Measurements from ENCODE around the gene BICD1.

The BICD1 gene

DNA sequence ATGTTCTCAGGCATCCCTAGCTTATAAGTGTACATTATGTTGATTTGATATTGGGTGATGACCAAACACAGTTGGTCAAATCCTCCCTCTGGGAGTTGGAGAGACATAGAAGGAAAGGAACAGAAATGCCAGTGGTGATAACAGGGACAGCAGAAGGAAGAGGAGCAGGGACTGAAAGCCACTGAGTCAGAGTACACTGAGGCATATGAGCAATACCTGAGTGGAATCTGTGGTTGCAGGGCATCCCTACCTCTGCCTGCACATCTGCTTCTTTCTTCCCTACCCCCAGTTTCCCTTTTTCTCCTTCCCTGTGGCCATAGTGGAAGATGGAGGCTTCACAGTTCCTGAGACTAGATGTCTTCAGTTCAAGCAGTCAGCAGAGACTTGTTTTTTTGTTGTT is 44.9 kb downstream of the BICD1 start:
- TF ChIP-seq, protein P1, sequence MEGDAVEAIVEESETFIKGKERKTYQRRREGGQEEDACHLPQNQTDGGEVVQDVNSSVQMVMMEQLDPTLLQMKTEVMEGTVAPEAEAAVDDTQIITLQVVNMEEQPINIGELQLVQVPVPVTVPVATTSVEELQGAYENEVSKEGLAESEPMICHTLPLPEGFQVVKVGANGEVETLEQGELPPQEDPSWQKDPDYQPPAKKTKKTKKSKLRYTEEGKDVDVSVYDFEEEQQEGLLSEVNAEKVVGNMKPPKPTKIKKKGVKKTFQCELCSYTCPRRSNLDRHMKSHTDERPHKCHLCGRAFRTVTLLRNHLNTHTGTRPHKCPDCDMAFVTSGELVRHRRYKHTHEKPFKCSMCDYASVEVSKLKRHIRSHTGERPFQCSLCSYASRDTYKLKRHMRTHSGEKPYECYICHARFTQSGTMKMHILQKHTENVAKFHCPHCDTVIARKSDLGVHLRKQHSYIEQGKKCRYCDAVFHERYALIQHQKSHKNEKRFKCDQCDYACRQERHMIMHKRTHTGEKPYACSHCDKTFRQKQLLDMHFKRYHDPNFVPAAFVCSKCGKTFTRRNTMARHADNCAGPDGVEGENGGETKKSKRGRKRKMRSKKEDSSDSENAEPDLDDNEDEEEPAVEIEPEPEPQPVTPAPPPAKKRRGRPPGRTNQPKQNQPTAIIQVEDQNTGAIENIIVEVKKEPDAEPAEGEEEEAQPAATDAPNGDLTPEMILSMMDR (IDR thresholded peaks at IDR 0.05; ENCODE audit: extremely low read depth, insufficient read depth, missing control alignments) = no peak
- in situ Hi-C loops (cut with MboI; ENCODE audit: low pct_unique_long_range_greater_than_20kb, low sequenced_read_pairs, unreplicated experiment) = no loop called here
- DNase-seq (ENCODE audit: low spot score) = no peak

DNA sequence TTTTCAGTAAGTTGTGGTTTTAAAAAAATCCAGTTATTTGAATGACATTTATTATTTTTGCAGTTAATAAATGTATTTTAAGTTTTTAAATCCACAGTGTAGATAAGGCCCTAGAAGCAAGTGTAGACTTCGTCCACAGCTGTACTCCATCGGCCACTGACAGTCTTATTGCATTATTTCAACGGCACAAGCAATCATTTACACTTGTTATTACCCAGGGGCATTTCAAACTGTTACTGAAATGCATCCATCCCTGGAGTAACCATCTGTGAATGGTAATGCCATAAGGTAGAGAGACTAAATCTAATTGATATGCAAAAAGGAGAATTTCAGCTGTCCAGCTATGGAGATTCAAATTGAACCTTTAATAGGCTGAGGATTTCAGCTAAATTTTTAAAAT is 48.4 kb downstream of the BICD1 start:
- no peak for DNase-seq (ENCODE audit: low spot score)
- in situ Hi-C loops (cut with MboI; ENCODE audit: low pct_unique_long_range_greater_than_20kb, low sequenced_read_pairs, unreplicated experiment) = no loop called here
- TF ChIP-seq, protein P1 (IDR thresholded peaks at IDR 0.05; ENCODE audit: extremely low read depth, insufficient read depth, missing control alignments) = no peak

DNA sequence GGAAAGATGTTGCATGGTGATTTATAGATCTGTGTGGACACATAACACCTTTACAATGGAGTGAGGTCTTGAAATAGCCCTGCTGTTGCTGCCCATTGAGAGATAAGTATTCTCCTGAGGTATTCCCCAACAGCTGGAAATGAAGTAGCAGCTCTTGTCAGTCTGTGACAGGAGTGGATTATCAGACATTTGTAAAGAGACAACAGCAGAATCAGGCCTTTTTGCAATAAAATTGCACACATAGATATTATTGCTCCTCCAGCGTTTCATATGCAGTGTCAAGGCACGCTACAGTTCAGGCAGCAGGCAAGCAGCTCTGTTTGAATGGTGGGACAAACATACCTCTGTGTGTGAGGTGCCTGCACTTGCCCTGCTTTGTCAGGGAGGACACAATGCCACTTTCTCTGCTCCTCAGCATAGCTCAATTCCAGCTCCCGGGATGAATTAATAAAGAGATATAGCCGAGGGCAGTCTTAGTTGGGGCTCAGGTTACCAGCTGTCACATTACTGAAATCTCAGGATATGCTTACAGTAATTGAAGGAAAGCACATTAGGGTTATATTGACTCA is 49.4 kb downstream of the BICD1 start:
- no peak for DNase-seq (ENCODE audit: low spot score)
- TF ChIP-seq, protein P1 (IDR thresholded peaks at IDR 0.05; ENCODE audit: extremely low read depth, insufficient read depth, missing control alignments) = no peak
- in situ Hi-C loops (cut with MboI; ENCODE audit: low pct_unique_long_range_greater_than_20kb, low sequenced_read_pairs, unreplicated experiment) = no loop called here

DNA sequence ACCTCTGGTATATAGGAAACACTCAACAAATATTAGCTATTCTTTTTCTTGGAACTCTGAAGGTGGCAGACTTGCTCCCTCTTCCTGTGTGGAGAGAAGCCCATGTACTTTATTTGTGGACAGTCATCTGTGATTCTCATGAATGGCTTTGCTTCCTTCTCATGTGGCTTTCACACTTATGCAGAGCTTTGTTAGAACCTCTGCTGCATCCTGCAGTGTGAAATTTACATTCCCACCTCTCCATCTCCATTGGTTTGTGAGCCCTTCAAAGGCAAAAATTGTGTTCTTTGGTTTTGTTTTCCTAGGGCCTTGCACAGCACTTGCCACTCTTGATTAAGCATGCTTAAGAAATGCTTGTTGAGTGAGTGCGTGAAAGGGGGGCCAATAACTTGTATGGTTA is 51.9 kb downstream of the BICD1 start:
- DNase-seq (ENCODE audit: low spot score) = no peak
- TF ChIP-seq, protein P1 (IDR thresholded peaks at IDR 0.05; ENCODE audit: extremely low read depth, insufficient read depth, missing control alignments) = no peak
- in situ Hi-C loops (cut with MboI; ENCODE audit: low pct_unique_long_range_greater_than_20kb, low sequenced_read_pairs, unreplicated experiment) = no loop called here

DNA sequence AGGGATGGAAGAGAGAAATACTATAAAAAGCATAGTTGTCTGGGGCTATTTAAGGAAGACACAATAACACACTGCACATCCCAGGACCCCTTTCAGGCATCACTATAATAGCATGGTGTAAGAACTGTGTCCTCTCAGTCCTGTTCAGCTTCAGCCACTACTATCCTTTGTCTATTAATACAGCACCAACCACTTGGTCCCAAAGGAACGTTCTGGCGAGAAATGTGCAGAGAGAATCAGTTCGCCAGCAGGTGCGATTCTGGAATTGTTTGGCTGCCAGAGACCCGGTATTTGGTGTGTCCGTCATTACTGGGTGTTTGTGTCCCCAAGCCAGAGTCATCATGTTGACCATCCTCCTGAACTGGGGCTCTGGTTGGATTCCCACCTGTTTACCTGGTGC is 52.7 kb downstream of the BICD1 start:
- no peak for DNase-seq (ENCODE audit: low spot score)
- TF ChIP-seq, protein P1 (IDR thresholded peaks at IDR 0.05; ENCODE audit: extremely low read depth, insufficient read depth, missing control alignments) = no peak
- in situ Hi-C loops (cut with MboI; ENCODE audit: low pct_unique_long_range_greater_than_20kb, low sequenced_read_pairs, unreplicated experiment) = no loop called here

DNA sequence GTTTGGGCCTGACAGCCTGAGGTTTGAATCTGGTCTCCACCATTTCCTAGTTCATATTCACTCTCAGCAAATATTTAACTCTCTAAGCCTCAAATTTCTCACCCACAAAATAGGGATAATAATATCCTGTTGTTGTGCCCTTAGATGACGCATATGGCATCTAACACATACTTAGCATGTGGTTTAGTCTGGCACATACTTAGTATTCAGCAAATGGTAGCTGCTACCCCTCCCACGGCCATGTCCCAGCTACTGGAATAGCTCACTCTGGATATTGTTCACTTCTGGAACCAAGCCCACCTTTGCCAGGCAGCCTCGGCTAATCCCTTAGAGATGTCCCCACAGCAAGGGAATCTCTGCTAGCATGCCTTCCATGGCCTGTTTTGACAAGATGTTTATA is 53.3 kb downstream of the BICD1 start:
- DNase-seq (ENCODE audit: low spot score) = no peak
- in situ Hi-C loops (cut with MboI; ENCODE audit: low pct_unique_long_range_greater_than_20kb, low sequenced_read_pairs, unreplicated experiment) = no loop called here
- TF ChIP-seq, protein P1 (IDR thresholded peaks at IDR 0.05; ENCODE audit: extremely low read depth, insufficient read depth, missing control alignments) = no peak

DNA sequence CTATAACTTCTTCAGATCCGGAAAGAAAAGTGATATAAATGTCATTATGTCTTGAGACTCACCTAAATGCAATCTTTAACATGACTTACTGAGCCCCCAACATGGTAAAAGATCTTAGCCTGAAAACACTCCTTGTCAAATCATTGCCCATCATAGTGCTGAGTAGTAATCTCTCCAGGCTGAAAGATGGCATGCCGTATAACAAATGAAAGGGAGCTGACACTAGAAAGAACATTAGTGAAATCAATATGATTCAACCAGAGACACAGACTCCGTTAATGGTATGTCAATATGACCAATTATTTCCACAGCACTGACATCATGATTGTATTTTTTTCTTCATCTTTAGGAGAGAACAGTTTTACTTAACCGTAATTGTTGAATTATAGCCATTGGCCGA is 54.4 kb downstream of the BICD1 start:
- TF ChIP-seq, protein P1 (IDR thresholded peaks at IDR 0.05; ENCODE audit: extremely low read depth, insufficient read depth, missing control alignments) = no peak
- no peak for DNase-seq (ENCODE audit: low spot score)
- in situ Hi-C loops (cut with MboI; ENCODE audit: low pct_unique_long_range_greater_than_20kb, low sequenced_read_pairs, unreplicated experiment) = no loop called here
